HL-60 (cell line): ENCODE measurements around the gene VDAC2.

Source experiments
- DNase-seq, 2 experiments: peaks; one replicate each; pipeline ENCODE4 v3.0.0-alpha.2; 2010 to 2020; ENCODE audit warnings: low read depth in 1 of 2, low spot score in 1 of 2
- H3K27ac ChIP-seq: fragments of 250-450 bp; sonication (Bioruptor Pico); replicated peaks from 2 replicates; pipeline ENCODE4 v1.5.1; 2020; ENCODE audit warnings: mild to moderate bottlenecking, moderate library complexity
- H3K27me3 ChIP-seq: fragments of 250-450 bp; sonication (Bioruptor Pico); 2 replicates; pipeline ENCODE4 v1.5.1; 2021; ENCODE audit warnings: mild to moderate bottlenecking, moderate library complexity; ENCODE audit not compliant: insufficient read depth, poor library complexity, severe bottlenecking
- H3K4me3 ChIP-seq: replicated peaks from 2 replicates; pipeline ENCODE4 v1.5.1; 2011; ENCODE audit warnings: mild to moderate bottlenecking, control low read depth, low read length; ENCODE audit not compliant: insufficient read depth
- GABPA ChIP-seq: IDR thresholded peaks from 2 replicates; pipeline ENCODE4 v1.6.1; 2012; ENCODE audit warnings: low read depth
- POLR2AphosphoS5 ChIP-seq: IDR thresholded peaks from 2 replicates; pipeline ENCODE4 v1.6.1; 2012; ENCODE audit warnings: low read depth
- SPI1 ChIP-seq: IDR thresholded peaks from 2 replicates; pipeline ENCODE4 v1.6.1; 2012; ENCODE audit warnings: low read depth, mild to moderate bottlenecking, borderline replicate concordance
- TF ChIP-seq, protein P1 (sequence below): IDR thresholded peaks from 2 replicates; pipeline ENCODE4 v1.6.1; 2012; ENCODE audit warnings: low read depth; ENCODE audit not compliant: insufficient replicate concordance
- TF ChIP-seq, protein P2 (sequence below): IDR thresholded peaks from one replicate; pipeline ENCODE4 v1.5.1; 2011; ENCODE audit warnings: low read length, control low read depth, inconsistent platforms; ENCODE audit not compliant: insufficient read depth

VDAC2 gene

GRCh38 chr10:75272094-75272493 is 61.5 kb downstream of the VDAC2 start:
- Histone ChIP-seq H3K4me3 (no peak overlapping the region), H3K27ac (no peak overlapping the region), H3K27me3 (no peaks in the 10 kb centered on the region)
- TF ChIP-seq GABPA: no peak
- TF ChIP-seq, protein P1, sequence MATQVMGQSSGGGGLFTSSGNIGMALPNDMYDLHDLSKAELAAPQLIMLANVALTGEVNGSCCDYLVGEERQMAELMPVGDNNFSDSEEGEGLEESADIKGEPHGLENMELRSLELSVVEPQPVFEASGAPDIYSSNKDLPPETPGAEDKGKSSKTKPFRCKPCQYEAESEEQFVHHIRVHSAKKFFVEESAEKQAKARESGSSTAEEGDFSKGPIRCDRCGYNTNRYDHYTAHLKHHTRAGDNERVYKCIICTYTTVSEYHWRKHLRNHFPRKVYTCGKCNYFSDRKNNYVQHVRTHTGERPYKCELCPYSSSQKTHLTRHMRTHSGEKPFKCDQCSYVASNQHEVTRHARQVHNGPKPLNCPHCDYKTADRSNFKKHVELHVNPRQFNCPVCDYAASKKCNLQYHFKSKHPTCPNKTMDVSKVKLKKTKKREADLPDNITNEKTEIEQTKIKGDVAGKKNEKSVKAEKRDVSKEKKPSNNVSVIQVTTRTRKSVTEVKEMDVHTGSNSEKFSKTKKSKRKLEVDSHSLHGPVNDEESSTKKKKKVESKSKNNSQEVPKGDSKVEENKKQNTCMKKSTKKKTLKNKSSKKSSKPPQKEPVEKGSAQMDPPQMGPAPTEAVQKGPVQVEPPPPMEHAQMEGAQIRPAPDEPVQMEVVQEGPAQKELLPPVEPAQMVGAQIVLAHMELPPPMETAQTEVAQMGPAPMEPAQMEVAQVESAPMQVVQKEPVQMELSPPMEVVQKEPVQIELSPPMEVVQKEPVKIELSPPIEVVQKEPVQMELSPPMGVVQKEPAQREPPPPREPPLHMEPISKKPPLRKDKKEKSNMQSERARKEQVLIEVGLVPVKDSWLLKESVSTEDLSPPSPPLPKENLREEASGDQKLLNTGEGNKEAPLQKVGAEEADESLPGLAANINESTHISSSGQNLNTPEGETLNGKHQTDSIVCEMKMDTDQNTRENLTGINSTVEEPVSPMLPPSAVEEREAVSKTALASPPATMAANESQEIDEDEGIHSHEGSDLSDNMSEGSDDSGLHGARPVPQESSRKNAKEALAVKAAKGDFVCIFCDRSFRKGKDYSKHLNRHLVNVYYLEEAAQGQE: no peak
- TF ChIP-seq, protein P2, sequence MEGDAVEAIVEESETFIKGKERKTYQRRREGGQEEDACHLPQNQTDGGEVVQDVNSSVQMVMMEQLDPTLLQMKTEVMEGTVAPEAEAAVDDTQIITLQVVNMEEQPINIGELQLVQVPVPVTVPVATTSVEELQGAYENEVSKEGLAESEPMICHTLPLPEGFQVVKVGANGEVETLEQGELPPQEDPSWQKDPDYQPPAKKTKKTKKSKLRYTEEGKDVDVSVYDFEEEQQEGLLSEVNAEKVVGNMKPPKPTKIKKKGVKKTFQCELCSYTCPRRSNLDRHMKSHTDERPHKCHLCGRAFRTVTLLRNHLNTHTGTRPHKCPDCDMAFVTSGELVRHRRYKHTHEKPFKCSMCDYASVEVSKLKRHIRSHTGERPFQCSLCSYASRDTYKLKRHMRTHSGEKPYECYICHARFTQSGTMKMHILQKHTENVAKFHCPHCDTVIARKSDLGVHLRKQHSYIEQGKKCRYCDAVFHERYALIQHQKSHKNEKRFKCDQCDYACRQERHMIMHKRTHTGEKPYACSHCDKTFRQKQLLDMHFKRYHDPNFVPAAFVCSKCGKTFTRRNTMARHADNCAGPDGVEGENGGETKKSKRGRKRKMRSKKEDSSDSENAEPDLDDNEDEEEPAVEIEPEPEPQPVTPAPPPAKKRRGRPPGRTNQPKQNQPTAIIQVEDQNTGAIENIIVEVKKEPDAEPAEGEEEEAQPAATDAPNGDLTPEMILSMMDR: no peak
- no peak for TF ChIP-seq POLR2AphosphoS5
- TF ChIP-seq SPI1: no peak
- DNase-seq: no peak

DNA sequence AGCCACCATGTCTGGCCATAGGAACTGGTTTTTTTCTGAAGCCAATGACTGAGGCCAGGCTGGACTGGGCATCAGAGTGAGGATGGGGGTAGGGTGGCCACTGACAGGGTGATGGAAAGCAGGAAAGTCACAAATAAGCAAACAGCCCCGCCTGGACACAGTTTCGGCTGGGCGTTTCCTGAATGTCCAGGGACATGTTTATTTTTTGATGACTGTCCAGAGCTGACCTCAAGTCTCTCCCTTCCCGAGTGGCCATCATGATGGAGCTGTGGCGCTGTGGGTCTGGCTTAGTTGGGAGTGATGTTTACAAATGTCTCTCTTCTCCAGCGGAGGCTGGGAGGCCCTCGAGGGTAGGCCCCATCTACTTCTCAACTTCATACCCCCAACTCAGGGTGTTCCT is 62.3 kb downstream of the VDAC2 start:
- DNase-seq: no peak
- H3K27ac ChIP-seq: no peak overlapping the region
- TF ChIP-seq, protein P2: no peak
- TF ChIP-seq SPI1 (no peak), POLR2AphosphoS5 (no peak), GABPA (no peak)
- TF ChIP-seq, protein P1: no peak
- H3K4me3 ChIP-seq: no peak overlapping the region
- no peaks in the 10 kb centered on the region for H3K27me3 ChIP-seq

DNA sequence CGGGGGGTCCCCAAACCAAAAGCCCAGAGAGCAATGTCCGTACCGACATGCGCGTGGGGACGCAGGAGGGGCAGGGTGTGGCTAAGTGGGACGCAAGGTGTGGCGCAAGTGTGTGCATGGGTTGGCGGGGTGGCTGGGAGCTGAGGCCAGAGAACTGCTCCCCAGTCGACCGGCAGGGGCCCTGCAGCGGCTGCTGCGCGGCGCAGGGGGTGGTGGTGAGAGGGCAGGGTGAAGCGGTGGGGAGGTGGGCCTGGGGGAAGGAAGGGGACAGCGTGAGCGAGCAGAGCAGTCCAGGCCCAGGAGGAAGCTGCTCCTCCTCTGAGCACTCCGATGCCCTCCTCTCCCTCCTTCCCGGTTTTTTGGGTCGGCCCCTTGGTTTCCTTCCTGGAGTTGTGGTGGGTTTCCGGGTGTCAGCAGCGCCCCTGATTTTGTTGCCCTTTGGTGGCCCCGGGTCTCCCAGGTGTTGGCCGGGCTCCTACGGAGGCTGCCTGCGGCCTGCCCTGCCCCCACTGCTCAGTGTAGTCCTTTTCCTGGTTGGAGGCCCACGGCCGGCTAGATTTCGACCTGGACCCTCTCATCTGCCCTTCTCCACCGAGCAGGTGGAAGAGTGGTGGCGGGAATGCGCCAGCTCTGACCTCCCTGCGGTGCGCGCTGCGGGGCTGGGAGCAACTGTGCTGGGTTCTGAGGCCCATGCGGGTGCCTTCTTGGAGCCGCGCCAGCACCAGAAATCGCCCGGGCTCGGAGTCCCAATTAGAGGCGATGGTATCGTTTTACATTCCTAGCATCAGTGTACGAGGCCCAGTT is 65.7 kb downstream of the VDAC2 start:
- Histone ChIP-seq H3K27ac (no peak overlapping the region), H3K27me3 (no peaks in the 10 kb centered on the region), H3K4me3 (no peak overlapping the region)
- no peak for DNase-seq
- TF ChIP-seq GABPA (no peak), POLR2AphosphoS5 (no peak), SPI1 (no peak)
- TF ChIP-seq, protein P2: no peak

GRCh38 chr10:75280236-75280635 is 69.6 kb downstream of the VDAC2 start:
- no peak overlapping the region for H3K27ac ChIP-seq
- DNase-seq: no peak
- H3K27me3 ChIP-seq: no peaks in the 10 kb centered on the region
- no peak overlapping the region for H3K4me3 ChIP-seq
- TF ChIP-seq, protein P1: no peak
- TF ChIP-seq SPI1 (no peak), GABPA (no peak), POLR2AphosphoS5 (no peak)
- TF ChIP-seq, protein P2: no peak
